Head of caudate nucleus (tissue), 42 donors: ENCODE data around the gene GNAT3.
A peak's percentile ranks its signal among the peaks of the same experiment; 100 is the strongest.

ENCODE experiments used
- DNase-seq, 42 donors: peaks; one replicate each; pipeline versions ENCODE4 v3.0.0 to v3.0.0-alpha.2; 2020 to 2021; ENCODE audit warnings: mixed read lengths in 7 of 42
- intact Hi-C: fragments of 100-400 bp; cut with DNase I; formaldehyde crosslinking; loops from one replicate; pipeline ENCODE4 v1.15.0; 2022

Gene GNAT3

DNA sequence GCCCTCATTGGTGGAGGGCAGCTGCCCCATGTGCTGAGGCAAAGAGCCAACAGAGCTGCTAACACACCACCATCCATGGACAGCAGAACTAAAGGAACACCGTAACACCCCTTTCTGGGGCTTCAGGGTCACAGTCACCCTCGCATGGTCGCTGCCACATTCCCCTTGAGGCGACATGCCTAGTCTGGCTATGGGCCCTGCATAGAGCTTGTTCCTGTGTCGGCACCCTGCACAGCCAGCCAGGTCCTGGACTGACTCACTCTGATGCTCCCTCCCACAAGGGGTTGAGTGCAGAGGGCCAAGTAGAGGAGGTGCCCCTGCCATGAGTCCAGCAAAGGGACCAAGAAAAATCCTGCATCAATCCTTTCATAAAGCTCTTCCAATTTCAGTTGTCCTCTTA lies 77.8 kb downstream of the GNAT3 start:
- intact Hi-C loops = no loop called here
- no peak for DNase-seq

DNA sequence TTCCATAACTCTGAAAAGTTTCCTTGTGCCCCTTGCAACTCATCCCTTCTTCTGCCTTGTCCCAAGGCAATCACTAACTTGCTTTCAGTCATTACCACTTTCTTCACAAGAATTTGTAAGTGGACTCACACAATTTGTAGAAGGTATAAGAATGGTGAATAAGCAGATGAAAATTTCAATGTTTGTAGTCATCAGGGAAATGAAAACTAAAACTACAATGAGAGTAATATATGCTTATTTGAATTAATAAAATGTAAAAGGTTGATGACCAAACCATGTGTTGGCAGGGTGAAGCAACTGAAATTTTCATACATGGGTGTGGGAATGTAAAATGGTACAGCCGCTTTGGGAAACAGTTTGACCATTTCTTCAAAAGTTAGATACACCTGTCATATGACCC lies 79.7 kb downstream of the GNAT3 start:
- no peak for DNase-seq
- intact Hi-C loops = no loop called here

DNA sequence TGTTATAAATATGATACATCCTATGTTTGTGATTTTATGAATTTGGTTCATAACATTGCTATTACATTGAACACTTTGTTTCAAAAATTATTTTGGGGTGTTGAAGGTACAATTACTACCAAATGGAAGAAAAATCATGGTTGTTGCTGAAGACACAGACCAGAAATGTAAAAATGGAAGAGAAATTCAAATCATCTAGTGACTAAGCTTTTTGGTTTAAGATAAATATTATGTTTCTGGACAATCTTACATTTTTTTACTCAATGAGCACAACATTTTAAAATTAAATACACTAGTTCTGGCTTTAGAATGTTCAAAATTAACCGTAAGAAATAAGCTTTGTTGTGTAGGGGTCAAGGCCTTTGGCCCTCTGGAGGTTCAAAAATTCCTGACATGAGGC lies 82.7 kb downstream of the GNAT3 start:
- DNase-seq = no peak
- intact Hi-C loops = loop anchor here (5.0 kb wide), 1 partner anchor 228 kb away; no protein-coding TSS in a partner anchor

DNA sequence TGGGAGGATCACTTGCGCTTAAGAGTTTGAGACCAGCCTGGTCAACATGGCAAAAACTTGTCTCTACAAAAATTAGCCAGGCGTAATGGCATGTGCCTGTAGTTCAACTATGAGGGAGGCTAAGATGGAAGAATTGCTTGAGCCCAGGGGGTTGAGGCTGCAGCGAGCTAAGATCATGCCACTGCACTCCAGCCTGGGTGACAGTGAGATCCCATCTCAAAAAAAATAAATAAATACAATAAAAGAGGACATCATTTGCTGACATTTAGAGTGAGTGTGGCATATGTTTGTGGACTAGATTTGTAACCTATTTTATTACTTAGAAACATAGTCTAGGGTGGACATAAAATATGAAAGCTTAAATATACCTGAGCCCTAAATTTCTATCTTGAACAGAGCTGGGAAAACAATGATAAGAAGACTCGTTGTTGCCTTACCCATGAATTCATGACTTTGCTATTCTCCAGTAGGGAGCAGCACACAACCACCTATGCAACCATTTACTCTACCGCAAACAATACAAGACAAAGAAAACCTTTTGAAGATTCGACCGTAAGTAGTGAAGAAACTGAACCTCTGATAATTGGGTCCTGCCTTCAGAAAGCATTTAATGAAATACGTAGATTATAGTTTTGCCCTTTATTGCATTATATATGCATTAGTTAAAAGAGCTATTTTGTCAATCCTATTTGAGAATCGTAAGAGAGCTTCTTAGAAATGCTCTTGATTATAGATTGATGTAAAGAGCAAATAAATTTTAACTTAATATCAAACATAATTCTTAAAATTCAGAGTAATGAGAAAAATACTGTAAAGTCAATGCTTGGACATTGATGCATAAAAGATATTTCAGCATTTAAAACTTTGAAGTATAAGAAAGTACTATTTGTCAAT lies 83.5 kb downstream of the GNAT3 start:
- intact Hi-C loops = loop anchor here (5.0 kb wide), 1 partner anchor 229 kb away; no protein-coding TSS in a partner anchor
- peak in 6 of 42 donors; percentile 3 to 45 (median 22) for DNase-seq

- intact Hi-C loops = loop anchor here (5.0 kb wide), 1 partner anchor 230 kb away; no protein-coding TSS in a partner anchor
- DNase-seq = no peak
These were observed 84.6 kb downstream of the GNAT3 start for GRCh38 chr7:80427218-80427617.

DNA sequence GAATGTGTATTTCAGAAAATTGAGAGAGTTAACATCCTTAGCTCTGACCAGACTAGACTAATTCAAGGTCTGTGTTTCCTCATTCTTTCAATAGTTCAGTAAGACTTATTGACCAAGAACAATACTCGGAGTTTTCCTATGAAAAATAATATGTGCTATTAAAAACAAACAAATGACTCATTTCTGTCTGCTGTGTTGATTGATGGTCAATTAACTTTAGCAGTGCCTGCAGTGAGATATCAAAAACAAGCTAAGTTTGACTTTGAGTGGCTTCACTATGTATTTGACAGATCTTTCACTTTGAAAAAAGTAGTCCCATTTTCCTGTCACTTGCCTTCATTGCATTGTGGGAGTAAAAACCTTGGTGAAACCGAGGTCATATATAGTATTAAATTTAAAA lies 91.0 kb downstream of the GNAT3 start:
- intact Hi-C loops = no loop called here
- DNase-seq = no peak

GRCh38 chr7:80417211-80417793 lies 94.6 kb downstream of the GNAT3 start:
- intact Hi-C loops = no loop called here
- DNase-seq = no peak

DNA sequence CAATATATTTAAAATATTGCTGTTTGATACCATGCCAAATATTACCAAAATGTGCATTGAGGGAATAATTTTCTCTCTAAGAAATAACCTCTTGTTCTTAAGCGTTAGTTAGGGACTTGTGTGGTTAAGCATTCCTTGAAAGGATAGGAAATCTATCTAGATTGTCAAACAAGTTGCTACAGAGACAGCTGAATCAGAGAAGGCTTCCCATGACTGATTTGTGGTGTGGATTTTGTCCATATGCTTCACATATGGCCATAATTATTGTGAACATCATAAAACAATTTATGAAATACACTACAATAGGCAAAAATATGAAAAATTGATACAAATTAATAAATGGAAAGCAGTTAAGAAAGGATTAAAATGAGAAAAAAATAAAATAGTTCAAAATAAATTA lies 96.3 kb downstream of the GNAT3 start:
- DNase-seq = no peak
- intact Hi-C loops = no loop called here

GRCh38 chr7:80415114-80415513 lies 96.8 kb downstream of the GNAT3 start:
- no peak for DNase-seq
- intact Hi-C loops = no loop called here

DNA sequence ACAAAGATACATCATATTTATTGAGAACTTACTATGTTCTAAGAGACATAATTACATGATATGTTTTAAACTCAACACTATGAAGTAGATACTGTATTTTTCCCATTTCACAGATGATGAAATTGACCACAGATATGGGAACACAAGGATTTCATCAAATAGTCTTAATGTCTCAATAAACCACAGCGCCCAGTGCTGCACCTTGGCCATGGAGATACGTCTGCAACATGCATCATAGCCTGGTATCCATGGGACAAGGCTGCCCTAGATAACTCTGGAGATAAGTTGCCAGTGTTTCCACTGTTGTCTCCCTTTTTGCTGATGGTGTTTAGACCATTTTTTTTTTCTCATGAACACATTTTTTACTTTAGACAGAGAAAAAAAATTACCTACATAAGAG lies 97.5 kb downstream of the GNAT3 start:
- DNase-seq = no peak
- intact Hi-C loops = no loop called here

- DNase-seq = no peak
- intact Hi-C loops = no loop called here
These were observed 98.4 kb downstream of the GNAT3 start for GRCh38 chr7:80413383-80413945.

DNA sequence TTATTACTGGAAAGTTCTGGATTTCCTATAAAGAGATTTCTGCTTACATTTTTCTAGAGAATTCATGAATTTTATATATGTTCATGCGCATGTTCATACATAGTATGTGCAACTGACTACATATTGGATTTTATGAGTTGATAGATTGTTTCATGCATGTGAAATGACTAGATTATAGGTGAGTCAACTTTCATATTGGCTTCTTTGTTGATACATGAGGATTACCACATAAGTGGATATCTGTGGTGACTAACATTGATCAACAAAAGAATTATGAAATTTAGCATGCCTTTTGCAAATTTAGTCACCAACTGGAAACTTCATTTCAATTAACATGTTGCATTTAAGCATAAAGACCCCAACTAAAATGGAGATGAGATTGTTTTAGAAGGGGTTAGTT lies 99.0 kb downstream of the GNAT3 start:
- intact Hi-C loops = no loop called here
- DNase-seq = no peak

DNA sequence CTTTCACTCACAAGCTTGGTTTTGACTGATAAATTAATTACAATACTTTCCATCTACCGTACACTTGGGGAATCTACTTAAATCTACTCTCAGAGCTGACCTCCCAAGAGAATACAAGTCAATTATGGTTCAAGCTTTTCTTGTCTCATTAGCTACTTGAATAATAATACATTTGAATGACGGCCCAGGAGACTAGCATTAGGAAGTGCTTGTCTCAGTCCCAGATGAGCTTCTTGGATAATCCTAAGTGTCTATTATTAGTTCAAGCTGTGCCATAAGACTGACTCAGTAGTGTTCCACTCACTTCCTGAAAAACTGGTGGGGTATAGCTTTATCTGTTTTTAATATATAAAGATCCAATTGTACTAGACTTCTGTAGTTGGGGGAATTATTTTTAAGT lies 100.2 kb downstream of the GNAT3 start:
- intact Hi-C loops = no loop called here
- no peak for DNase-seq

GRCh38 chr7:80410081-80410480 lies 101.8 kb downstream of the GNAT3 start:
- intact Hi-C loops = no loop called here
- DNase-seq = no peak
